CD14-positive monocyte (primary cell): ENCODE measurements around the gene SIX1. TPM values are rescaled to one million over a fixed set of nuclear protein-coding genes. Genes with fewer than 3 reads are reported as not detected.

ENCODE experiments used
- DNase-seq, 3 donors: peaks; one replicate each; pipeline ENCODE4 v3.0.0-alpha.2; 2011 to 2022
- H2AFZ ChIP-seq: 2 replicates; pipeline ENCODE4 v1.6.0; 2012; ENCODE audit warnings: mild to moderate bottlenecking, low read depth, low read length, inconsistent platforms; ENCODE audit not compliant: insufficient read depth, poor library complexity, severe bottlenecking
- H3K27ac ChIP-seq, 2 donors: 1 replicate in 1 of 2; 2 replicates in 1 of 2; pipeline ENCODE4 v1.5.1; 2012 to 2013; ENCODE audit warnings: low read length in 2 of 2, control low read depth in 1 of 2, inconsistent platforms in 1 of 2, low read depth in 1 of 2, mild to moderate bottlenecking in 1 of 2
- H3K27me3 ChIP-seq, 2 donors: one replicate each; pipeline versions ENCODE4 v1.6.0 to v1.6.1; 2011 to 2013; ENCODE audit warnings: low read length in 2 of 2; ENCODE audit not compliant: control insufficient read depth in 2 of 2, insufficient read depth in 2 of 2
- H3K36me3 ChIP-seq, 2 donors: replicated peaks in 1 of 2; 1 replicate in 1 of 2; 2 replicates in 1 of 2; pipeline versions ENCODE4 v1.5.1 to v1.6.1; 2012 to 2013; ENCODE audit warnings: low read length in 2 of 2, control low read depth in 1 of 2, inconsistent platforms in 1 of 2, mild to moderate bottlenecking in 1 of 2; ENCODE audit not compliant: insufficient read depth in 2 of 2, control insufficient read depth in 1 of 2
- H3K4me1 ChIP-seq, 2 donors: 1 replicate in 1 of 2; 2 replicates in 1 of 2; pipeline versions ENCODE4 v1.5.1 to v1.6.1; 2012 to 2013; ENCODE audit warnings: low read length in 2 of 2, control low read depth in 1 of 2, inconsistent platforms in 1 of 2, mild to moderate bottlenecking in 1 of 2, moderate library complexity in 1 of 2; ENCODE audit not compliant: insufficient read depth in 2 of 2, control insufficient read depth in 1 of 2
- H3K4me2 ChIP-seq: replicated peaks from 2 replicates; pipeline ENCODE3; 2012; ENCODE audit warnings: low read length, moderate library complexity, mild to moderate bottlenecking; ENCODE audit not compliant: poor library complexity, severe bottlenecking; ENCODE audit errors: extremely low read depth
- H3K4me3 ChIP-seq, 3 experiments: fragments of 200-600 bp in 1 of 3; sonication (generic) in 1 of 3; replicated peaks in 1 of 3; 1 replicate in 2 of 3; 2 replicates in 1 of 3; pipeline ENCODE4 v1.5.1; 2011 to 2013; ENCODE audit warnings: low read length in 3 of 3, mild to moderate bottlenecking in 3 of 3, control low read depth in 2 of 3, low read depth in 2 of 3, inconsistent platforms in 1 of 3, moderate library complexity in 1 of 3
- H3K79me2 ChIP-seq: 2 replicates; pipeline ENCODE4 v1.6.0; 2012; ENCODE audit warnings: mild to moderate bottlenecking, control low read depth, inconsistent platforms, low read length, moderate library complexity; ENCODE audit not compliant: insufficient read depth
- H3K9ac ChIP-seq: 2 replicates; pipeline ENCODE4 v1.6.0; 2017; ENCODE audit warnings: low read length, mild to moderate bottlenecking; ENCODE audit not compliant: insufficient read depth, poor library complexity, severe bottlenecking
- H3K9me3 ChIP-seq, 2 donors: replicated peaks in 1 of 2; 1 replicate in 1 of 2; 2 replicates in 1 of 2; pipeline versions ENCODE4 v1.5.1 to v1.6.1; 2012 to 2013; ENCODE audit warnings: low read length in 2 of 2, control low read depth in 1 of 2; ENCODE audit not compliant: control insufficient read depth in 1 of 2, insufficient read depth in 1 of 2
- H4K20me1 ChIP-seq: 2 replicates; pipeline ENCODE4 v1.6.0; 2012; ENCODE audit warnings: mild to moderate bottlenecking, low read length, control low read depth, moderate library complexity; ENCODE audit not compliant: insufficient read depth
- H3K27ac Mint-ChIP-seq, 7 donors: one replicate each; pipeline ENCODE4 v1.8.0; 2020; ENCODE audit warnings: mild to moderate bottlenecking in 7 of 7, mixed read lengths in 7 of 7, moderate library complexity in 6 of 7, inconsistent platforms in 2 of 7
- H3K27me3 Mint-ChIP-seq, 3 donors: one replicate each; pipeline ENCODE4 v1.8.0; 2021 to 2022; ENCODE audit warnings: low read depth in 3 of 3, mild to moderate bottlenecking in 3 of 3, mixed read lengths in 3 of 3, moderate library complexity in 3 of 3, inconsistent platforms in 1 of 3
- H3K36me3 Mint-ChIP-seq, 2 donors: one replicate each; pipeline ENCODE4 v1.8.0; 2020; ENCODE audit warnings: mixed read lengths in 2 of 2, inconsistent platforms in 1 of 2, mild to moderate bottlenecking in 1 of 2
- H3K4me1 Mint-ChIP-seq: one replicate; pipeline ENCODE4 v1.8.0; 2020; ENCODE audit warnings: mild to moderate bottlenecking, mixed read lengths
- H3K4me3 Mint-ChIP-seq, 2 donors: one replicate each; pipeline ENCODE4 v1.8.0; 2020; ENCODE audit warnings: mild to moderate bottlenecking in 2 of 2, mixed read lengths in 2 of 2, moderate library complexity in 1 of 2
- H3K9me3 Mint-ChIP-seq, 7 donors: one replicate each; pipeline ENCODE4 v1.8.0; 2020 to 2022; ENCODE audit warnings: mixed read lengths in 7 of 7, mild to moderate bottlenecking in 6 of 7, moderate library complexity in 6 of 7, inconsistent platforms in 2 of 7
- CTCF ChIP-seq: fragments of 200-600 bp; IDR thresholded peaks from one replicate; pipeline ENCODE4 v1.8.0; 2022; ENCODE audit warnings: antibody characterized with exemption, mild to moderate bottlenecking
- WGBS: methylation state at CpG from one replicate; pipeline ENCODE4 v1.1.5; 2013; ENCODE audit warnings: missing lambda C conversion rate; ENCODE audit not compliant: insufficient coverage; 5-methylcytosine and 5-hydroxymethylcytosine counted together
- intact Hi-C, 2 donors: fragments of 100-400 bp; cut with micrococcal nuclease; formaldehyde crosslinking; loops; one replicate each; pipeline versions ENCODE4 v1.15.0 to v1.15.1; 2023
- polyA plus RNA-seq, 3 donors: library from polyadenylated mRNA; depleted of rRNA in 1 of 3; unstranded in 2 of 3; stranded (reverse) in 1 of 3; fragments of 300-500 nt in 2 of 3; fragments of >200 nt in 1 of 3; fragmentation: Illumina TruSeq in 2 of 3; gene quantifications; 1 replicate in 2 of 3; 2 replicates in 1 of 3; pipeline ENCODE4 v1.2.3, GENCODE V29; 2012 to 2021

Gene SIX1
- polyA plus RNA-seq, 3 donors: not detected

GRCh38 chr14:60628892-60629291 lies 20.4 kb downstream of the SIX1 start:
- no peak for TF ChIP-seq CTCF
- Mint-ChIP-seq H3K4me3 (peak overlapping the region in 1 of 2 donors; percentile 15), H3K27me3 (peaks cover 29 to 66% (median 43%) of the 10 kb centered on the region in 3 donors), H3K27ac (no peak overlapping the region), H3K9me3 (peaks cover 0 to 5% (median 0%) of the 10 kb centered on the region in 7 donors), H3K36me3 (no peaks in the 10 kb centered on the region), H3K4me1 (no peaks in the 10 kb centered on the region)
- intact Hi-C loops: loop anchor here in 1 of 2 donors (5.0 kb wide), 2 partner anchors 393 to 628 kb away; no protein-coding TSS in a partner anchor
- Histone ChIP-seq H3K4me2 (no peak overlapping the region), H3K36me3 (no peaks in the 10 kb centered on the region), H2AFZ (no peak overlapping the region), H3K9me3 (no peaks in the 10 kb centered on the region), H3K4me3 (no peak overlapping the region), H3K79me2 (no peaks in the 10 kb centered on the region), H3K9ac (no peak overlapping the region), H3K4me1 (no peaks in the 10 kb centered on the region), H4K20me1 (no peaks in the 10 kb centered on the region), H3K27me3 (peaks cover 51 to 55% of the 10 kb centered on the region in 2 donors), H3K27ac (no peak overlapping the region)
- DNase-seq: no peak
- WGBS: no CpG with 5 or more reads among the region's 1 CpG

- H3K4me3 Mint-ChIP-seq: no peak overlapping the region
- H3K79me2 ChIP-seq: no peaks in the 10 kb centered on the region
- H3K27me3 Mint-ChIP-seq: peaks cover 31 to 55% (median 34%) of the 10 kb centered on the region in 3 donors
Measured at GRCh38 chr14:60622917-60623257, 26.4 kb downstream of the SIX1 start.

More at GRCh38 chr14:60622917-60623257, 26.4 kb downstream of the SIX1 start:
- Histone ChIP-seq H3K36me3 (no peaks in the 10 kb centered on the region), H2AFZ (no peak overlapping the region), H3K4me1 (peaks cover 4% of the 10 kb centered on the region in 2 donors), H3K9ac (no peak overlapping the region), H3K4me3 (no peak overlapping the region), H3K27ac (no peak overlapping the region), H3K4me2 (no peak overlapping the region), H4K20me1 (no peaks in the 10 kb centered on the region), H3K9me3 (no peaks in the 10 kb centered on the region), H3K27me3 (peaks cover 26 to 28% of the 10 kb centered on the region in 2 donors)
- H3K36me3 Mint-ChIP-seq: no peaks in the 10 kb centered on the region
- intact Hi-C loops: no loop called here
- no peak overlapping the region for H3K27ac Mint-ChIP-seq
- no peak for TF ChIP-seq CTCF
- WGBS: 0% methylated on average over 1 of the region's 2 CpGs
- H3K9me3 Mint-ChIP-seq: peaks cover 0 to 5% (median 0%) of the 10 kb centered on the region in 7 donors
- DNase-seq: no peak
- H3K4me1 Mint-ChIP-seq: peaks cover 5% of the 10 kb centered on the region
